ENCODE measurements around the gene RNGTT.

Gene RNGTT

GRCh38 chr6:88616380-88616779 is 347.0 kb downstream of the RNGTT start:
- no peak for TF ChIP-seq CTCF (IDR thresholded peaks at IDR 0.05; ENCODE audit: extremely low read depth, missing control alignments)
- no peak for DNase-seq (ENCODE audit: low spot score)

- no peak for TF ChIP-seq CTCF (IDR thresholded peaks at IDR 0.05; ENCODE audit: extremely low read depth, missing control alignments)
- no peak for DNase-seq (ENCODE audit: low spot score)
Observed at GRCh38 chr6:88614316-88614877, 349.0 kb downstream of the RNGTT start.

- no peak for DNase-seq (ENCODE audit: low spot score)
- TF ChIP-seq CTCF (IDR thresholded peaks at IDR 0.05; ENCODE audit: extremely low read depth, missing control alignments), result no peak
Observed at GRCh38 chr6:88612631-88613030, 350.8 kb downstream of the RNGTT start.

GRCh38 chr6:88611721-88612120 is 351.7 kb downstream of the RNGTT start:
- no peak for TF ChIP-seq CTCF (IDR thresholded peaks at IDR 0.05; ENCODE audit: extremely low read depth, missing control alignments)
- DNase-seq (ENCODE audit: low spot score), result no peak

- no peak for DNase-seq (ENCODE audit: low spot score)
Observed at GRCh38 chr6:88609983-88610382, 353.4 kb downstream of the RNGTT start.

GRCh38 chr6:88605271-88605670 is 358.1 kb downstream of the RNGTT start:
- no peak for TF ChIP-seq CTCF (IDR thresholded peaks at IDR 0.05; ENCODE audit: extremely low read depth, missing control alignments)

More at GRCh38 chr6:88609983-88610382, 353.4 kb downstream of the RNGTT start:
- TF ChIP-seq CTCF (IDR thresholded peaks at IDR 0.05; ENCODE audit: extremely low read depth, missing control alignments), result no peak

GRCh38 chr6:88599571-88599970 is 363.8 kb downstream of the RNGTT start:
- DNase-seq (ENCODE audit: low spot score), result no peak
- no peak for TF ChIP-seq CTCF (IDR thresholded peaks at IDR 0.05; ENCODE audit: extremely low read depth, missing control alignments)

More at GRCh38 chr6:88605271-88605670, 358.1 kb downstream of the RNGTT start:
- no peak for DNase-seq (ENCODE audit: low spot score)

All from GM20000 (cell line).